Fibroblast of the conjunctiva (primary cell): ENCODE measurements around the gene KLRD1.
"Not testable (repeated sequence)": the region's sequence is repeated elsewhere in the genome, so short reads cannot be mapped to it uniquely, and the experiment has no call there.

Experiments
- DNase-seq: peaks from one replicate; pipeline ENCODE4 v3.0.0-alpha.2; 2010; ENCODE audit warnings: low read depth

KLRD1 gene

GRCh38 chr12:10338470-10338869 lies 30.8 kb downstream of the KLRD1 start:
- DNase-seq, result not testable (repeated sequence)

DNA sequence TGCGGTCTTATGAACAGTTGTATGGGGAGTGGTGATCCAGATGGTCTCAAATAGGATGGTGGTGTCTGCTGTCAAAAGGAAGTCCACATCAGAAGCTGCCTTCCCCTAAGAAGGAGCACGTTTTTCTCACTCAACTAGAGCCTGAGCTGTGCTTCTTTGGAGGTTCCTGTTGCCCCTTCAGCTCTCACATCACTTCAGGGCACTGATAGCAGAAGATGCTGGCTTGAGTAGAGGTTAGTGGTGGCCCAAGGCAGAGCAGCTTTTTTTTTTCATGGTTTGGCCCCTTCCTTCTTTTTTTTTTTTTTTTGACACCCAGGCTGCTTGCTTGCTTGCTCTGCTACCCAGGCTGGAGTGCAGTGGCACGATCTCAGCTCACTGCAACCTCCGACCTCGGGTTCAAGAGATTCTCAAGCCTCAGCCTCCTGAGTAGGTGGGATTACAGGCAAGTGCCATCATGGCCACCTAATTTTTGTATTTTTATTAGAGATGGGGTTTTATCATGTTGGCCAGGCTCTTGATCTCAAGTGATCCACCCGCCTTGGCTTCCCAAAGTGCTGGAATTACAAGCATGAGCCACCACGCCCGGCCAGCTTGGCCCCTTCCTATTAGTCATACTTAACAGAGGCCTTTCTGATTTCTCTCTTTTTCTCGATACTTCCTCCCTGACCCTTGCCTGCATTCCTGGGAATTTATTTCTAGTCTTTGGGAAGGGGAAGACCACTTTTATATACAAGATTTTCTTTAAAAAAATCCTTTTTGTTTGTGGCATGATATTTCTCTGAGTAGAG lies 31.6 kb downstream of the KLRD1 start:
- no peak for DNase-seq

DNA sequence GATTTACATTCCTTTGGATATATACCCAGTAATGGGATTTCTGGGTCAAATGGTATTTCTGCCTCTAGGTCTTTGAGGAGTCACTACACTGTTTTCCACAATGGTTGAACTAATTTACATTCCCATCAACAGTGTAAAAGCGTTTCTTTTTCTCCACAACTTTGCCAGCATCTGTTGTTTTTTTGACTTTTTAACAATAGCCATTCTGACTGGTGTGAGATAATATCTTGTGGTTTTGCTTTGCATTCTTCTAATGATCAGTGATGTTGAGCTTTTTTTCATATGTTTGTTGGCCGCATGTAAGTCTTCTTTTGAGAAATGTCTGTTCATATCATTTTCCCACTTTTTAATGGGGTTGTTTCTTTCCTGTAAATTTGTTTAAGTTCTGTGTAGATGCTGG lies 33.3 kb downstream of the KLRD1 start:
- not testable (repeated sequence) for DNase-seq

- no peak for DNase-seq
Measured at GRCh38 chr12:10341892-10342509, 34.3 kb downstream of the KLRD1 start.

- not testable (repeated sequence) for DNase-seq
Measured at GRCh38 chr12:10351457-10351856, 43.8 kb downstream of the KLRD1 start.

- no peak for DNase-seq
Measured at GRCh38 chr12:10354071-10354470, 46.4 kb downstream of the KLRD1 start.

- no peak for DNase-seq
Measured at GRCh38 chr12:10354502-10354901, 46.8 kb downstream of the KLRD1 start.

DNA sequence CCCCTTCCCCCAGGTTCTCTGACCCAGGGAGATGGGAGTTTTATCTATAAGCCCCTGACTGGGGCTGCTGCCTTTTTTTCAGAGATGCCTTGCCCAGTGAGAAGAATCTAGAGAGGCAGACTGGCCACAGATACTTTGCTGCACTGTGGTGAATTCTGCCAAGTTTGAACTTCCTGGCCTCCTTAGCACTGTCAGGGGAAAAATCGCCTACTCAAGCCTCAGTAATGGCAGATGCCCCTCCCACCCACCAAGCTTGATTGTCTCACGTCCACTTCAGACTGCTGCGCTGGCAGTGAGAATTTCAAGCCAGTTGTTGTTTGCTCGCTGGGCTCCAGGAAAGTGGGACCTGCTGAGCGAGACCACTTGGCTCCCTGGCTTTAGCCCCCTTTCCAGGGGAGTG lies 50.5 kb downstream of the KLRD1 start:
- DNase-seq, result no peak

GRCh38 chr12:10358969-10359368 lies 51.3 kb downstream of the KLRD1 start:
- no peak for DNase-seq

DNA sequence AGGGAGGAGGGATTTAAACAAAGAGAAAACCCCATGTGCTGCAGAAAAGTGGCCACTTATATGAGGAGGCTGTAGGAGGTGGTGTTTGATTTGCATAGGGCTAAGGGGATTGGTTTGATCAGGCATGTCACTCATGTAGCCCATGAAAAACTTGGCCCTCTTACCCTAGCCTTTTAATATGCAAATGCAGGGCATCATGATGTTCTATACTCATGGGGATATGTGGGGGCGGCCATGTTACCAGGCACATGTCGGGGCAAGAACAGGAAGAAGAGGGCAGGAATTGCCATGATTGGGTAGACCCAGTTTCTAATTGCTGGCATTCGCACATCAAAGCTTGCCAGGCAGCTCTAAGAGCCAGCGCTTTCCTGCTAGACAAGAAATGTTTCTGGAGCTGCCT lies 53.4 kb downstream of the KLRD1 start:
- DNase-seq, result no peak

GRCh38 chr12:10361622-10362021 lies 54.0 kb downstream of the KLRD1 start:
- DNase-seq, result no peak

DNA sequence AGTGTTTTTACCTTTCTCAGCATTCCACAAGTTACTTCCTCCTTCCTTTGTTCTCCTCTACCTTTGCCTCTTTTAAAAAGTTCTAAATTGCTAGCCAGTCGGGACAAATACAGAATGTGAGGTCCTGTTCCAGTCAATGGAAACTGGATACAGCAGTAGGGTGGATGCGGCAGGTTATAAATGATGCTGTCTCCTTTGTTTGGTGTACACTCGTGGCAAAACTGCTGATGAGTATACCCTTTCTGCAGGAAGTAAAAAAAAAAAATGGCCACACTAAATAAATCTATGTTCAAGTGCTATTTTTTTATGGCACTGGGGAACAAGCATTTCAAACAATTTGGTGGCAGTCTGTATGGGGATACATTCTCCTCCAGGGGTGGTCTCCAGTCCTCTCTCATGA lies 54.7 kb downstream of the KLRD1 start:
- no peak for DNase-seq

GRCh38 chr12:10362828-10363657 lies 55.4 kb downstream of the KLRD1 start:
- DNase-seq, result no peak

- DNase-seq, result no peak
Measured at GRCh38 chr12:10363658-10363913, 55.9 kb downstream of the KLRD1 start.

GRCh38 chr12:10363914-10364814 lies 56.5 kb downstream of the KLRD1 start:
- DNase-seq, result no peak

DNA sequence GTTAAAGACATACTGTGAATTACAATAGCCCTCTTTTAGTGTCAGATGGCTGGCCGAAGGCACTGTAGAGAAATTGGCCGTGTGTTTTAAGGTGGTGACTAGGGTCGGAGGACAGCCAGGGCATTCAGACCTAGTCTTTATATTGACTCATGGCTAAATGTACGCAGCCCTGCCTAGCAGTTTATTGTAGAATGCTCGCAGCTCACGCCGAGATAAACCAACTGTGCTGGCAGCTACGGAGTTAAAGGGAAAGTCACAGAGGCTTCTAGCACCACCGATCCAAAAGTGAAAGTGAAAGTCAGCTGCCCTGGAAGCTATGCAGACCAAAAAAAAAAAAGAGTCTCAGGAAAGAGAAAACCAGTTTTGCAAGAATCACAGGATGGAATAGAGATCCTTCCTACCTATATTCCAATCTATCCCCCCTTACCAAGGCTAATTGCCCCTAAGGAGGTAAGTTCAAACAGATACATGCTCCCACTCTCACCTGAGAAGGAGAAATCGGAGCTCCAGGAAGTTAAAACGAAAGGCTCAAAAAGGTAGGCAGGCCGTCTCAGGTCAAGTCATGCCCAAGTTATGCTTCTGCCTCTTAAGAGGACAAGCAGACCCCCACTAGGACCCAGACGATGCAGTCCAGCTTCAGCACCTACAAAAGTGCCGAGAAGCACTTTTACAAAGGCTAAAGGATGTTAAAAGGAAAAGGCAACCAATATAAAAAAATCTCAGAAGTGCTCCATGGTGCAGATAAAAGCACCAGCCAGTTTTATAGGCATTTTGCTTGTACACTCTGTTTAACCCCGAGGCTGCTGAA lies 57.3 kb downstream of the KLRD1 start:
- DNase-seq, result peak; percentile 78

- DNase-seq, result no peak
Measured at GRCh38 chr12:10365696-10366405, 58.2 kb downstream of the KLRD1 start.

DNA sequence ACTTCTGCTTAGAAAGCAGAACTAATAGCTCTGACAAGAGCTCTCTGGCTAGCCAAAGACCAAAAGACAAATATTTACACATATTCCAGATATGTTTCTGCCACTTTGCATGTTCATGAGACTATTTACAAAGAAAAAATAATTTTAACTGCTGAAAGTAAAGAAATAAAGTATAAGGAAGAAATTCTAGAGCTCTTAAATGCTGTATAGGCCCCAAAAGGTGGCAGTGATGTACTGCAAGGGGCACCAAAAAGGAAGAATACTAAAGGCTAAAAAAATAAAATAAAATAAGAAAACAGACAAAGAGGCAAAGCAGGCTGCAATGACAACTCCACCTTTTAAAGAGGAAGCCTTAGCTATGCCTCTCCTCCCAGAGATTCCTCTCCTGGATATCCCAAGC lies 59.2 kb downstream of the KLRD1 start:
- DNase-seq, result no peak

DNA sequence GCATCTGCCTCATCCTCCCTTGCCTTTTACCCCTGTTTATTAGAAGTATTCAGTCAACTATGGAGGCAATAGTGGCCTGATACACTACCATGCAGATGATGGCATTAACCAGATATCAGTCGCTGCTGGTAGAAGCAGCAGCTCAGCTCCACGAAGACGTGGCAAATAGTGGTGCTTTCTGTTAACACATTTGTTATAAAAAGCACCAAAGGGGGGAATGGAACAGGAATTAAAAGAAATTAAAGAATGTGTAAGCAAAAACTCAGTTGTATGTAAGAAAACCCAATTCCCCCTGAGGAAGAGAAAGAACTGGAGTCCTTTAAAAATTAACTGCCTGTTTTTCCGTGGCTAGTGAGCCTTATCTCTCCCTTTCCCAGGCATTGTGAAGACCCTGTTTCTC lies 60.0 kb downstream of the KLRD1 start:
- not testable (repeated sequence) for DNase-seq
